GM11168 (cell line): Measurements from ENCODE around the gene TMEM250.
"Not testable (repeated sequence)": the region's sequence is repeated elsewhere in the genome, so short reads cannot be mapped to it uniquely, and the experiment has no call there.

Source experiments
- in situ Hi-C: fragments of 300-500 bp; cut with MboI; formaldehyde crosslinking; loops from one replicate; pipeline ENCODE4 v1.12.0; 2022; ENCODE audit warnings: low sequenced_read_pairs; ENCODE audit not compliant: unreplicated experiment

The TMEM250 gene

GRCh38 chr9:136115206-136115605 is 3.5 kb downstream of the TMEM250 start:
- in situ Hi-C loops: no loop called here

- in situ Hi-C loops: no loop called here
Measured at GRCh38 chr9:136114610-136115009, 4.1 kb downstream of the TMEM250 start.

GRCh38 chr9:136112541-136112940 is 6.1 kb downstream of the TMEM250 start:
- in situ Hi-C loops: no loop called here

GRCh38 chr9:136111910-136112309 is 6.8 kb downstream of the TMEM250 start:
- in situ Hi-C loops: no loop called here

GRCh38 chr9:136111190-136111589 is 7.5 kb downstream of the TMEM250 start:
- in situ Hi-C loops: no loop called here

GRCh38 chr9:136110082-136111061 is 8.3 kb downstream of the TMEM250 start:
- in situ Hi-C loops: no loop called here

GRCh38 chr9:136109351-136110081 is 9.2 kb downstream of the TMEM250 start:
- in situ Hi-C loops: no loop called here

GRCh38 chr9:136108648-136109266 is 9.9 kb downstream of the TMEM250 start:
- in situ Hi-C loops: no loop called here

- in situ Hi-C loops: no loop called here
Measured at GRCh38 chr9:136107953-136108647, 10.6 kb downstream of the TMEM250 start.

GRCh38 chr9:136107155-136107952 is 11.3 kb downstream of the TMEM250 start:
- in situ Hi-C loops: no loop called here

- in situ Hi-C loops: no loop called here
Measured at GRCh38 chr9:136105398-136106135, 13.1 kb downstream of the TMEM250 start.

- in situ Hi-C loops: no loop called here
Measured at GRCh38 chr9:136104916-136105315, 13.8 kb downstream of the TMEM250 start.

- in situ Hi-C loops: no loop called here
Measured at GRCh38 chr9:136104488-136104800, 14.2 kb downstream of the TMEM250 start.

GRCh38 chr9:136103651-136104487 is 14.8 kb downstream of the TMEM250 start:
- in situ Hi-C loops: no loop called here

GRCh38 chr9:136101615-136102074 is 17.0 kb downstream of the TMEM250 start:
- in situ Hi-C loops: not testable (repeated sequence)

- in situ Hi-C loops: no loop called here
Measured at GRCh38 chr9:136100700-136101614, 17.7 kb downstream of the TMEM250 start.

- in situ Hi-C loops: no loop called here
Measured at GRCh38 chr9:136099542-136099941, 19.1 kb downstream of the TMEM250 start.
